GM18499 (cell line): ENCODE data around the gene CERS6.

Experiments
- ATAC-seq: cut with Tn5 transposase; IDR thresholded peaks from one replicate; pipeline ENCODE4 v1.9.1; 2021; ENCODE audit warnings: moderate number of reproducible peaks; ENCODE audit not compliant: insufficient read depth, unreplicated experiment

CERS6 gene

GRCh38 chr2:168685600-168686451 lies 229.8 kb downstream of the CERS6 start:
- ATAC-seq, result no peak

GRCh38 chr2:168686452-168687191 lies 230.6 kb downstream of the CERS6 start:
- ATAC-seq, result no peak

- ATAC-seq, result no peak
Observed at GRCh38 chr2:168687314-168687713, 231.2 kb downstream of the CERS6 start.

GRCh38 chr2:168690381-168690885 lies 234.4 kb downstream of the CERS6 start:
- no peak for ATAC-seq

GRCh38 chr2:168691221-168691620 lies 235.1 kb downstream of the CERS6 start:
- no peak for ATAC-seq

GRCh38 chr2:168692132-168692744 lies 236.2 kb downstream of the CERS6 start:
- ATAC-seq, result no peak

GRCh38 chr2:168694173-168694572 lies 238.1 kb downstream of the CERS6 start:
- no peak for ATAC-seq

- ATAC-seq, result no peak
Observed at GRCh38 chr2:168694866-168695265, 238.8 kb downstream of the CERS6 start.

- no peak for ATAC-seq
Observed at GRCh38 chr2:168697668-168698121, 241.6 kb downstream of the CERS6 start.

- no peak for ATAC-seq
Observed at GRCh38 chr2:168698969-168699368, 242.9 kb downstream of the CERS6 start.

GRCh38 chr2:168699844-168700417 lies 243.9 kb downstream of the CERS6 start:
- no peak for ATAC-seq

- ATAC-seq, result no peak
Observed at GRCh38 chr2:168700615-168701245, 244.7 kb downstream of the CERS6 start.

- no peak for ATAC-seq
Observed at GRCh38 chr2:168702579-168702978, 246.5 kb downstream of the CERS6 start.

- ATAC-seq, result no peak
Observed at GRCh38 chr2:168703926-168704325, 247.9 kb downstream of the CERS6 start.

- no peak for ATAC-seq
Observed at GRCh38 chr2:168705534-168706470, 249.7 kb downstream of the CERS6 start.

- ATAC-seq, result no peak
Observed at GRCh38 chr2:168706806-168707205, 250.7 kb downstream of the CERS6 start.

GRCh38 chr2:168708080-168708479 lies 252.0 kb downstream of the CERS6 start:
- ATAC-seq, result no peak

- ATAC-seq, result no peak
Observed at GRCh38 chr2:168710754-168711467, 254.8 kb downstream of the CERS6 start.
